BLaER1 treated with 17β-estradiol and CSF1 and Interleukin-3, amounts not matched to agents 10 nM and 100 nM (cell line): ENCODE measurements around the gene TEC.

ENCODE experiments used
- H3K27ac ChIP-seq, 11 experiments: shearing (Covaris generic); formaldehyde crosslinking; 2 replicates each; pipeline ENCODE4 v1.8.1; 2022
- H3K27me3 ChIP-seq, 11 experiments: shearing (Covaris generic); formaldehyde crosslinking; 2 replicates each; pipeline ENCODE4 v1.8.1; 2022
- H3K36me3 ChIP-seq, 11 experiments: shearing (Covaris generic); formaldehyde crosslinking; 2 replicates each; pipeline ENCODE4 v1.8.1; 2022
- H3K4me1 ChIP-seq, 10 experiments: shearing (Covaris generic); formaldehyde crosslinking; 2 replicates each; pipeline ENCODE4 v1.8.1; 2022
- H3K4me2 ChIP-seq, 11 experiments: shearing (Covaris generic); formaldehyde crosslinking; 2 replicates each; pipeline ENCODE4 v1.8.1; 2022
- H3K4me3 ChIP-seq, 10 experiments: shearing (Covaris generic); formaldehyde crosslinking; 2 replicates each; pipeline ENCODE4 v1.8.1; 2022
- H3K9ac ChIP-seq, 11 experiments: shearing (Covaris generic); formaldehyde crosslinking; 2 replicates each; pipeline ENCODE4 v1.8.1; 2022
- H3K9me3 ChIP-seq, 11 experiments: shearing (Covaris generic); formaldehyde crosslinking; replicated peaks in 1 of 11; 2 replicates each; pipeline ENCODE4 v1.8.1; 2022
- H4K20me1 ChIP-seq, 11 experiments: shearing (Covaris generic); formaldehyde crosslinking; 2 replicates each; pipeline ENCODE4 v1.8.1; 2022
- Cebpa-rat ChIP-seq, 11 experiments: shearing (Covaris generic); IDR thresholded peaks; 2 replicates each; pipeline ENCODE4 v1.8.1; 2022

TEC gene

DNA sequence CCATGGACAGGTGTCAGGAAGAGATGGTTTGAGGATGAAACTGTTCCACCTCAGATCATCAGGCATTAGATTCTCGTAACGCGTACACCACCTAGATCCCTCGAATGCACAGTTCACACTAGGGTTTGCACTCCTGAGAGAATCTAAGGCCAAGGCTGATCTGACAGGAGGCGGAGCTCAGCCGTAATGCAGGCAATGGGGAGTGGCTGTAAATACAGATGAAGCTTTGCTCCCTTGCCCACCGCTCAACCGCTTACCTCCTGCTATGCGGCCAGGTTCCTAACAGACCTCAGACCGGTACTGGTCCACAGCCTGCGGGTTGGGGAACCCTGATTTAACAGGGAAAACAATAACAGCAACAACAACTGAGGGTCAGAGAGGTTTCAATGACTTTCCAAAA, 2.0 kb upstream of the TEC start:
- Histone ChIP-seq H3K4me1 (peaks cover 38 to 51% (median 45%) of the 10 kb centered on the region in 10 experiments), H3K27ac (no peak overlapping the region), H3K27me3 (no peaks in the 10 kb centered on the region), H3K36me3 (0 out of 22 replicates have a peak, but pooled peaks cover 0 to 7% (median 0%) of the 10 kb centered on the region in 11 experiments), H3K9me3 (peaks cover 0 to 8% (median 5%) of the 10 kb centered on the region in 11 experiments; a peak in 8 of 22 replicates), H4K20me1 (no peaks in the 10 kb centered on the region), H3K4me2 (peak overlapping the region in 9 of 11 experiments; percentile 70 to 91 (median 87); a peak in 10 of 22 replicates), H3K4me3 (no peak overlapping the region), H3K9ac (no peak overlapping the region)
- TF ChIP-seq Cebpa-rat (IDR thresholded peaks at IDR 0.05): no peak

- peak overlapping the region in 9 of 11 experiments; percentile 83 to 91 (median 87); a peak in 13 of 22 replicates for H3K9ac ChIP-seq
- peaks cover 0 to 11% (median 5%) of the 10 kb centered on the region in 11 experiments; a peak in 9 of 22 replicates for H3K36me3 ChIP-seq
- H3K4me2 ChIP-seq: peak overlapping the region; percentile 70 to 93 (median 87)
- H3K4me1 ChIP-seq: peaks cover 32 to 51% (median 45%) of the 10 kb centered on the region in 10 experiments
- peak overlapping the region in 4 of 10 experiments; percentile 85 to 94 (median 90); a peak in 5 of 20 replicates for H3K4me3 ChIP-seq
- peaks cover 0 to 14% (median 5%) of the 10 kb centered on the region in 11 experiments; a peak in 9 of 22 replicates for H3K9me3 ChIP-seq
- no peaks in the 10 kb centered on the region for H4K20me1 ChIP-seq
- peak overlapping the region in 10 of 11 experiments; percentile 70 to 90 (median 82); a peak in 14 of 22 replicates for H3K27ac ChIP-seq
- no peaks in the 10 kb centered on the region for H3K27me3 ChIP-seq
- no peak for TF ChIP-seq Cebpa-rat (IDR thresholded peaks at IDR 0.05)
Observed at GRCh38 chr4:48270951-48271473, 1.4 kb upstream of the TEC start.

GRCh38 chr4:48270523-48270897, 872 bp upstream of the TEC start:
- Histone ChIP-seq H3K27ac (peak overlapping the region; percentile 70 to 90 (median 81); a peak in 21 of 22 replicates), H3K9ac (peak overlapping the region; percentile 79 to 91 (median 86))
- no peak for TF ChIP-seq Cebpa-rat (IDR thresholded peaks at IDR 0.05)

GRCh38 chr4:48269861-48270522, 354 bp upstream of the TEC start:
- Histone ChIP-seq H3K4me3 (peak overlapping the region; percentile 76 to 97 (median 93)), H3K9ac (peak overlapping the region; percentile 79 to 94 (median 87)), H3K27me3 (no peaks in the 10 kb centered on the region), H3K27ac (peak overlapping the region; percentile 70 to 90 (median 81)), H3K36me3 (peaks cover 0 to 16% (median 8%) of the 10 kb centered on the region in 11 experiments; a peak in 9 of 22 replicates), H3K4me1 (peaks cover 32 to 51% (median 46%) of the 10 kb centered on the region in 10 experiments), H4K20me1 (no peaks in the 10 kb centered on the region), H3K9me3 (peaks cover 0 to 18% (median 6%) of the 10 kb centered on the region in 11 experiments; a peak in 9 of 22 replicates), H3K4me2 (peak overlapping the region; percentile 70 to 93 (median 87))
- no peak for TF ChIP-seq Cebpa-rat (IDR thresholded peaks at IDR 0.05)

More at GRCh38 chr4:48270523-48270897, 872 bp upstream of the TEC start:
- peaks cover 0 to 16% (median 8%) of the 10 kb centered on the region in 11 experiments; a peak in 9 of 22 replicates for H3K36me3 ChIP-seq
- no peaks in the 10 kb centered on the region for H3K27me3 ChIP-seq
- peaks cover 32 to 51% (median 45%) of the 10 kb centered on the region in 10 experiments for H3K4me1 ChIP-seq
- no peaks in the 10 kb centered on the region for H4K20me1 ChIP-seq
- H3K9me3 ChIP-seq: peaks cover 0 to 18% (median 6%) of the 10 kb centered on the region in 11 experiments; a peak in 9 of 22 replicates
- peak overlapping the region; percentile 76 to 97 (median 93) for H3K4me3 ChIP-seq
- H3K4me2 ChIP-seq: peak overlapping the region; percentile 70 to 93 (median 87)

- Histone ChIP-seq H3K27ac (peak overlapping the region in 4 of 11 experiments; percentile 6 to 49 (median 30); a peak in 5 of 22 replicates), H3K4me2 (peak overlapping the region; percentile 81 to 94 (median 86)), H3K4me3 (peak overlapping the region in 7 of 10 experiments; percentile 10 to 97 (median 92); a peak in 9 of 20 replicates), H4K20me1 (peaks cover 0 to 8% (median 0%) of the 10 kb centered on the region in 11 experiments; a peak in 4 of 22 replicates), H3K4me1 (peaks cover 51 to 75% (median 70%) of the 10 kb centered on the region in 10 experiments), H3K27me3 (no peaks in the 10 kb centered on the region), H3K9me3 (peaks cover 0 to 23% (median 6%) of the 10 kb centered on the region in 11 experiments; a peak in 10 of 22 replicates), H3K9ac (peak overlapping the region in 1 of 11 experiments; percentile 88; a peak in 1 of 22 replicates), H3K36me3 (peaks cover 0 to 24% (median 11%) of the 10 kb centered on the region in 11 experiments; a peak in 9 of 22 replicates)
- TF ChIP-seq Cebpa-rat (IDR thresholded peaks at IDR 0.05): no peak
Observed at GRCh38 chr4:48267574-48267973, 2.1 kb downstream of the TEC start.

DNA sequence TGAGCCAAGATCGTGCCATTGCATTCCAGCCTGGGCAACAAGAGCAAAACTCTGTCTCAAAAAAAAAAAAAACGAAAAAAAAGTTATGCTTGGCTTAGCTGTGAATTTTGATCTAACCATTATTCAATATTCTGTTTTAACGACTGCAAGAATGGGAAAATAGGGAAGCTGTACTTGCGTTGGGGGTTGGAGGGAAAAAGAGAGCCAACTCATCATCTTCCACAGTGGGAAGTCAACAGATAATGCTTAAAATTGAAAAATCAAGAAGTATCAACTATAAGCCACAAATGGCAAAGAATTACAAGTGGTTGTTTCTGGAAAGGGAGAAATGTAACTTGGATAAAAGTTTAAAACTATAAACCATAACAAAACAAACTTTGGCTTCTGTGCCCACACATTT, 2.9 kb downstream of the TEC start:
- Histone ChIP-seq H3K9me3 (peaks cover 0 to 21% (median 4%) of the 10 kb centered on the region in 11 experiments; a peak in 10 of 22 replicates), H3K9ac (no peak overlapping the region), H3K27ac (peak overlapping the region in 3 of 11 experiments; percentile 14 to 49 (median 46); a peak in 4 of 22 replicates), H4K20me1 (peaks cover 0 to 13% (median 0%) of the 10 kb centered on the region in 11 experiments; a peak in 4 of 22 replicates), H3K4me2 (peak overlapping the region in 10 of 11 experiments; percentile 81 to 94 (median 86); a peak in 16 of 22 replicates), H3K36me3 (peaks cover 0 to 25% (median 11%) of the 10 kb centered on the region in 11 experiments; a peak in 9 of 22 replicates), H3K27me3 (no peaks in the 10 kb centered on the region), H3K4me1 (peaks cover 54 to 83% (median 77%) of the 10 kb centered on the region in 10 experiments), H3K4me3 (peak overlapping the region in 2 of 10 experiments; percentile 88 to 97; a peak in 2 of 20 replicates)
- no peak for TF ChIP-seq Cebpa-rat (IDR thresholded peaks at IDR 0.05)

DNA sequence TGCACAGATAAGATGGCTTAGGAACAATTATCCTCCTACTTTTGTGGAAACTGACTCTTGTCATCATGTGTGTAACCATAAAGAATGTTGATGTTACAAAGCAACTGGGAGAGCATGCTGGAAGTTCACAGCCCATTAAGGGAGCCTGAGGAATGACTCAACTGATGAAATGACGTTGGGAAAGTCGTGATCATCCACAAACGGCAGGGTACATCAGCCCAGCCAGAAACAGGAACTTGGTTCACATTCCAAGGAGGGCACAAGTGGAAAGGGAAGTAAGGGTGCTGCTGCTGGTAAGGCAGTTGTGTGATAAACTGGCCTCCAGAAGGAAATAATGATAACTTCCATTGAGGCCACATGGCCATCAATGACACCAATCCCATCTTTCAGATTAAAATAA, 6.7 kb downstream of the TEC start:
- Histone ChIP-seq H4K20me1 (peaks cover 0 to 21% (median 0%) of the 10 kb centered on the region in 11 experiments; a peak in 4 of 22 replicates), H3K4me2 (peak overlapping the region; percentile 19 to 84 (median 37); a peak in 12 of 22 replicates), H3K9me3 (peaks cover 0 to 18% (median 0%) of the 10 kb centered on the region in 11 experiments; a peak in 6 of 22 replicates), H3K27ac (peak overlapping the region in 3 of 11 experiments; percentile 61 to 79 (median 74); a peak in 5 of 22 replicates), H3K36me3 (peaks cover 0 to 33% (median 11%) of the 10 kb centered on the region in 11 experiments; a peak in 9 of 22 replicates), H3K4me3 (no peak overlapping the region), H3K27me3 (no peaks in the 10 kb centered on the region), H3K9ac (no peak overlapping the region), H3K4me1 (peaks cover 56 to 86% (median 71%) of the 10 kb centered on the region in 10 experiments)
- TF ChIP-seq Cebpa-rat (IDR thresholded peaks at IDR 0.05): no peak

GRCh38 chr4:48262484-48262883, 7.2 kb downstream of the TEC start:
- H3K4me1 ChIP-seq: peaks cover 51 to 81% (median 66%) of the 10 kb centered on the region in 10 experiments
- no peak for TF ChIP-seq Cebpa-rat (IDR thresholded peaks at IDR 0.05)
- H3K27me3 ChIP-seq: no peaks in the 10 kb centered on the region
- H4K20me1 ChIP-seq: peaks cover 0 to 26% (median 0%) of the 10 kb centered on the region in 11 experiments; a peak in 4 of 22 replicates
- peaks cover 0 to 33% (median 11%) of the 10 kb centered on the region in 11 experiments; a peak in 9 of 22 replicates for H3K36me3 ChIP-seq
- no peak overlapping the region for H3K9ac ChIP-seq
- H3K9me3 ChIP-seq: peaks cover 0 to 18% (median 0%) of the 10 kb centered on the region in 11 experiments; a peak in 6 of 22 replicates
- peak overlapping the region in 10 of 11 experiments; percentile 19 to 84 (median 34); a peak in 13 of 22 replicates for H3K4me2 ChIP-seq
- peak overlapping the region in 3 of 11 experiments; percentile 61 to 79 (median 74); a peak in 5 of 22 replicates for H3K27ac ChIP-seq
- H3K4me3 ChIP-seq: no peak overlapping the region
